Activated naive CD8-positive, alpha-beta T cell treated with anti-CD3 and anti-CD28 coated beads, Interleukin-2, amount 10 ng/mL, durations not matched to agents 7 days and 5 days (primary cell): ENCODE data around the gene SMCHD1. TPM values are rescaled to one million over a fixed set of nuclear protein-coding genes. Genes with fewer than 3 reads are reported as not detected.

Experiments used
- ATAC-seq: fragments of 150-1000 bp; cut with Tn5 transposase; one replicate; pipeline ENCODE4 v1.10.0; 2021; ENCODE audit warnings: low read depth, moderate library complexity
- POLR2A ChIA-PET: fragments of 350-600 bp; sonication (Branson Sonifier 250); formaldehyde crosslinking; loops from one replicate; lab custom pipeline; 2021; ENCODE audit warnings: antibody characterized with exemption; lab: Charles Lee
- DNase-seq: peaks from one replicate; pipeline ENCODE4 v3.0.0; 2021
- H3K27ac Mint-ChIP-seq: one replicate; pipeline ENCODE4 v1.8.0; 2022; ENCODE audit warnings: mild to moderate bottlenecking, mixed read lengths
- H3K27me3 Mint-ChIP-seq: one replicate; pipeline ENCODE4 v1.8.0; 2022; ENCODE audit warnings: mild to moderate bottlenecking, moderate library complexity, mixed read lengths
- H3K36me3 Mint-ChIP-seq: one replicate; pipeline ENCODE4 v1.8.0; 2021; ENCODE audit warnings: mild to moderate bottlenecking, mixed read lengths
- H3K4me1 Mint-ChIP-seq: one replicate; pipeline ENCODE4 v1.8.0; 2021; ENCODE audit warnings: mixed read lengths
- H3K4me3 Mint-ChIP-seq: one replicate; pipeline ENCODE4 v1.8.0; 2022; ENCODE audit warnings: mild to moderate bottlenecking, moderate library complexity, mixed read lengths
- H3K9me3 Mint-ChIP-seq: one replicate; pipeline ENCODE4 v1.8.0; 2021; ENCODE audit warnings: mixed read lengths
- total RNA-seq, 2 experiments: library from RNA; stranded (reverse); gene quantifications; one replicate each; pipeline ENCODE4 v1.2.3, GENCODE V29; 2021

The SMCHD1 gene
- total RNA-seq = 100 to 1,000 TPM; 171 to 177 TPM

GRCh38 chr18:2655178-2655953, at the start of gene SMCHD1:
TSS of gene SMCHD1 (plus strand) at chr18:2655726. CDS start at chr18:2656076, 350 bp downstream.
- peak within 1 kb of the TSS; percentile 94 for H3K27ac Mint-ChIP-seq
- H3K4me3 Mint-ChIP-seq = peak within 1 kb of the TSS; percentile 94
- DNase-seq = peak; percentile 95
- ATAC-seq = peak; percentile 74
- peaks cover 19% of the 10 kb centered on the region for H3K4me1 Mint-ChIP-seq
- peaks cover 21% of the 10 kb centered on the region for H3K36me3 Mint-ChIP-seq
- no peaks in the 10 kb centered on the region for H3K9me3 Mint-ChIP-seq
- no peaks in the 10 kb centered on the region for H3K27me3 Mint-ChIP-seq
- POLR2A ChIA-PET = interaction anchor here (0.6 to 4.5 kb wide), 25 partner anchors 11 to 594 kb away, joined by 3 to 159 read pairs (median 5); partner anchors contain the start of genes METTL4, MYL12A and NDC80

GRCh38 chr18:2606335-2606734, 49.2 kb upstream of the SMCHD1 start:
- Mint-ChIP-seq H3K4me3 (peak overlapping the region; percentile 66), H3K9me3 (no peaks in the 10 kb centered on the region), H3K36me3 (peaks cover 51% of the 10 kb centered on the region), H3K27me3 (no peaks in the 10 kb centered on the region), H3K27ac (peak overlapping the region; percentile 83), H3K4me1 (peaks cover 28% of the 10 kb centered on the region)
- ATAC-seq (no peak), DNase-seq (no peak)
- POLR2A ChIA-PET = interaction anchor here (0.8 to 5.2 kb wide), 6 partner anchors 17 to 641 kb away, joined by 3 to 48 read pairs (median 9); partner anchors contain the start of genes METTL4, NDC80 and SMCHD1

- Mint-ChIP-seq H3K4me1 (peaks cover 14% of the 10 kb centered on the region), H3K4me3 (no peak overlapping the region), H3K27ac (no peak overlapping the region), H3K9me3 (no peaks in the 10 kb centered on the region), H3K36me3 (peaks cover 59% of the 10 kb centered on the region), H3K27me3 (no peaks in the 10 kb centered on the region)
- ATAC-seq (no peak), DNase-seq (no peak)
- POLR2A ChIA-PET = no interaction called here
Observed at GRCh38 chr18:2609604-2610003, 45.9 kb upstream of the SMCHD1 start.

- Mint-ChIP-seq H3K4me1 (peaks cover 8% of the 10 kb centered on the region), H3K9me3 (no peaks in the 10 kb centered on the region), H3K36me3 (peaks cover 62% of the 10 kb centered on the region), H3K27me3 (no peaks in the 10 kb centered on the region), H3K27ac (no peak overlapping the region), H3K4me3 (no peak overlapping the region)
- POLR2A ChIA-PET = no interaction called here
- ATAC-seq = no peak
- no peak for DNase-seq
Observed at GRCh38 chr18:2610549-2610948, 45.0 kb upstream of the SMCHD1 start.

- ATAC-seq (no peak), DNase-seq (no peak)
- Mint-ChIP-seq H3K27me3 (no peaks in the 10 kb centered on the region), H3K36me3 (peaks cover 69% of the 10 kb centered on the region), H3K9me3 (no peaks in the 10 kb centered on the region), H3K4me1 (peaks cover 3% of the 10 kb centered on the region), H3K4me3 (no peak overlapping the region), H3K27ac (no peak overlapping the region)
- POLR2A ChIA-PET = interaction anchor here (0.5 kb wide), 1 partner anchor 28 kb away, joined by 3 read pairs; no protein-coding TSS in a partner anchor
Observed at GRCh38 chr18:2612996-2613395, 42.5 kb upstream of the SMCHD1 start.

- POLR2A ChIA-PET = interaction anchor here (1.3 kb wide), 1 partner anchor 39 kb away, joined by 7 read pairs; the partner anchor contains the start of gene SMCHD1
- no peaks in the 10 kb centered on the region for H3K9me3 Mint-ChIP-seq
- no peak overlapping the region for H3K4me3 Mint-ChIP-seq
- ATAC-seq (no peak), DNase-seq (no peak)
- peak overlapping the region; percentile 25 for H3K27ac Mint-ChIP-seq
- no peaks in the 10 kb centered on the region for H3K4me1 Mint-ChIP-seq
- no peaks in the 10 kb centered on the region for H3K27me3 Mint-ChIP-seq
- peaks cover 38% of the 10 kb centered on the region for H3K36me3 Mint-ChIP-seq
Observed at GRCh38 chr18:2617401-2617998, 38.0 kb upstream of the SMCHD1 start.

- no peak for ATAC-seq
- peaks cover 33% of the 10 kb centered on the region for H3K36me3 Mint-ChIP-seq
- H3K4me3 Mint-ChIP-seq = no peak overlapping the region
- H3K27ac Mint-ChIP-seq = no peak overlapping the region
- no peaks in the 10 kb centered on the region for H3K9me3 Mint-ChIP-seq
- no peak for DNase-seq
- no peaks in the 10 kb centered on the region for H3K4me1 Mint-ChIP-seq
- POLR2A ChIA-PET = no interaction called here
- no peaks in the 10 kb centered on the region for H3K27me3 Mint-ChIP-seq
Observed at GRCh38 chr18:2618009-2618408, 37.5 kb upstream of the SMCHD1 start.

GRCh38 chr18:2625217-2625616, 30.3 kb upstream of the SMCHD1 start:
- Mint-ChIP-seq H3K27me3 (no peaks in the 10 kb centered on the region), H3K36me3 (no peaks in the 10 kb centered on the region), H3K4me3 (no peak overlapping the region), H3K4me1 (peaks cover 15% of the 10 kb centered on the region), H3K9me3 (peaks cover 3% of the 10 kb centered on the region), H3K27ac (peak overlapping the region; percentile 1)
- no peak for DNase-seq
- ATAC-seq = no peak
- POLR2A ChIA-PET = interaction anchor here (2.7 to 4.0 kb wide), 2 partner anchors 19 to 31 kb away, joined by 9 to 18 read pairs; partner anchors contain the start of gene SMCHD1

- POLR2A ChIA-PET = interaction anchor here (2.7 to 4.0 kb wide), 3 partner anchors 8 to 28 kb away, joined by 9 to 20 read pairs (median 18); partner anchors contain the start of gene SMCHD1
- H3K9me3 Mint-ChIP-seq = peaks cover 16% of the 10 kb centered on the region
Observed at GRCh38 chr18:2627821-2628276, 27.7 kb upstream of the SMCHD1 start.

GRCh38 chr18:2629003-2629402, 26.5 kb upstream of the SMCHD1 start:
- peaks cover 15% of the 10 kb centered on the region for H3K4me1 Mint-ChIP-seq
- POLR2A ChIA-PET = interaction anchor here (3.2 kb wide), 1 partner anchor 7 kb away, joined by 20 read pairs; no protein-coding TSS in a partner anchor
- peaks cover 12% of the 10 kb centered on the region for H3K36me3 Mint-ChIP-seq
- no peak overlapping the region for H3K4me3 Mint-ChIP-seq
- DNase-seq (no peak), ATAC-seq (no peak)
- no peak overlapping the region for H3K27ac Mint-ChIP-seq
- H3K9me3 Mint-ChIP-seq = peaks cover 19% of the 10 kb centered on the region
- no peaks in the 10 kb centered on the region for H3K27me3 Mint-ChIP-seq

More at GRCh38 chr18:2627821-2628276, 27.7 kb upstream of the SMCHD1 start:
- DNase-seq (no peak), ATAC-seq (peak; percentile 92)
- H3K4me3 Mint-ChIP-seq = no peak overlapping the region
- peaks cover 12% of the 10 kb centered on the region for H3K36me3 Mint-ChIP-seq
- H3K4me1 Mint-ChIP-seq = peaks cover 15% of the 10 kb centered on the region
- H3K27ac Mint-ChIP-seq = peak overlapping the region; percentile 38
- H3K27me3 Mint-ChIP-seq = no peaks in the 10 kb centered on the region

- H3K27ac Mint-ChIP-seq = peak overlapping the region; percentile 94
- ATAC-seq (no peak), DNase-seq (no peak)
- POLR2A ChIA-PET = interaction anchor here (0.7 to 3.6 kb wide), 12 partner anchors 8 to 125 kb away, joined by 3 to 159 read pairs (median 8); partner anchors contain the start of genes METTL4, NDC80 and SMCHD1
- no peaks in the 10 kb centered on the region for H3K27me3 Mint-ChIP-seq
- H3K36me3 Mint-ChIP-seq = peaks cover 27% of the 10 kb centered on the region
- peaks cover 24% of the 10 kb centered on the region for H3K9me3 Mint-ChIP-seq
- peak overlapping the region; percentile 7 for H3K4me3 Mint-ChIP-seq
- H3K4me1 Mint-ChIP-seq = peaks cover 48% of the 10 kb centered on the region
Observed at GRCh38 chr18:2635586-2635985, 19.9 kb upstream of the SMCHD1 start.

- POLR2A ChIA-PET = interaction anchor here (0.6 to 3.6 kb wide), 19 partner anchors 9 to 613 kb away, joined by 3 to 159 read pairs (median 5); partner anchors contain the start of genes METTL4, MYL12A, NDC80 and SMCHD1
- H3K27ac Mint-ChIP-seq = peak overlapping the region; percentile 94
- peaks cover 24% of the 10 kb centered on the region for H3K9me3 Mint-ChIP-seq
- H3K36me3 Mint-ChIP-seq = peaks cover 27% of the 10 kb centered on the region
- DNase-seq (no peak), ATAC-seq (peak; percentile 35)
- H3K27me3 Mint-ChIP-seq = no peaks in the 10 kb centered on the region
- peaks cover 51% of the 10 kb centered on the region for H3K4me1 Mint-ChIP-seq
- H3K4me3 Mint-ChIP-seq = peak overlapping the region; percentile 79
Observed at GRCh38 chr18:2636126-2636631, 19.3 kb upstream of the SMCHD1 start.

- Mint-ChIP-seq H3K27me3 (no peaks in the 10 kb centered on the region), H3K27ac (no peak overlapping the region), H3K4me3 (peak overlapping the region; percentile 75), H3K4me1 (peaks cover 38% of the 10 kb centered on the region), H3K9me3 (peaks cover 1% of the 10 kb centered on the region), H3K36me3 (peaks cover 5% of the 10 kb centered on the region)
- ATAC-seq (peak; percentile 57), DNase-seq (no peak)
- POLR2A ChIA-PET = interaction anchor here (0.7 to 5.2 kb wide), 7 partner anchors 10 to 606 kb away, joined by 3 to 103 read pairs (median 3); partner anchors contain the start of genes MYL12A and SMCHD1
Observed at GRCh38 chr18:2641638-2642037, 13.9 kb upstream of the SMCHD1 start.
